Tibial artery (tissue), 4 donors: ENCODE measurements around the gene PRRG2.
A peak's percentile ranks its signal among the peaks of the same experiment; 100 is the strongest.

Source experiments
- DNase-seq, 2 donors: peaks; one replicate each; pipeline ENCODE4 v3.0.0-alpha.2; 2019
- H3K27ac ChIP-seq, 2 donors: fragments of 200-600 bp; sonication (generic) in 1 of 2; 1 replicate in 1 of 2; 2 replicates in 1 of 2; pipeline ENCODE4 v1.5.1; 2018 to 2019; ENCODE audit warnings: mild to moderate bottlenecking in 1 of 2
- H3K27me3 ChIP-seq, 2 donors: fragments of 200-600 bp; sonication (generic) in 1 of 2; one replicate each; pipeline versions ENCODE4 v1.5.1 to v1.6.0; 2016 to 2019
- H3K36me3 ChIP-seq, 3 donors: fragments of 200-600 bp; sonication (generic) in 2 of 3; one replicate each; pipeline ENCODE4 v1.5.1; 2016 to 2019; ENCODE audit warnings: mild to moderate bottlenecking in 2 of 3
- H3K4me1 ChIP-seq, 4 donors: fragments of 200-600 bp; sonication (generic) in 2 of 4; 1 replicate in 3 of 4; 2 replicates in 1 of 4; pipeline ENCODE4 v1.5.1; 2016 to 2019
- H3K4me3 ChIP-seq, 2 donors: fragments of 200-600 bp; sonication (generic) in 1 of 2; 1 replicate in 1 of 2; 2 replicates in 1 of 2; pipeline ENCODE4 v1.5.1; 2018 to 2019; ENCODE audit warnings: mild to moderate bottlenecking in 2 of 2
- H3K9me3 ChIP-seq, 3 donors: fragments of 200-600 bp; sonication (generic) in 1 of 3; one replicate each; pipeline ENCODE4 v1.5.1; 2016 to 2019
- CTCF ChIP-seq, 2 experiments: fragments of 200-600 bp in 1 of 2; fragments of 450-650 bp in 1 of 2; IDR thresholded peaks; one replicate each; pipeline ENCODE4 v1.5.1; 2017 to 2019; ENCODE audit warnings: antibody characterized with exemption in 2 of 2, mild to moderate bottlenecking in 1 of 2, moderate library complexity in 1 of 2
- intact Hi-C: fragments of 100-400 bp; cut with DNase I; formaldehyde crosslinking; loops from one replicate; pipeline ENCODE4 v1.15.0; 2023; ENCODE audit warnings: low total_unique reads

Gene PRRG2

GRCh38 chr19:49588365-49589122 lies 7.4 kb downstream of the PRRG2 start:
- Histone ChIP-seq H3K9me3 (no peaks in the 10 kb centered on the region), H3K36me3 (no peaks in the 10 kb centered on the region), H3K27ac (no peak overlapping the region), H3K4me1 (peaks cover 0 to 26% (median 11%) of the 10 kb centered on the region in 4 donors), H3K4me3 (no peak overlapping the region), H3K27me3 (no peaks in the 10 kb centered on the region)
- intact Hi-C loops: no loop called here
- no peak for TF ChIP-seq CTCF (IDR thresholded peaks at IDR 0.05)
- DNase-seq: no peak

GRCh38 chr19:49589502-49589905 lies 8.4 kb downstream of the PRRG2 start:
- Histone ChIP-seq H3K36me3 (peaks cover under 1 to 6% (median 4%) of the 10 kb centered on the region in 3 donors), H3K9me3 (no peaks in the 10 kb centered on the region), H3K27ac (peak overlapping the region; percentile 86 to 92), H3K4me3 (peak overlapping the region in 1 of 2 donors; percentile 87), H3K4me1 (peaks cover 0 to 34% (median 15%) of the 10 kb centered on the region in 4 donors), H3K27me3 (no peaks in the 10 kb centered on the region)
- TF ChIP-seq CTCF (IDR thresholded peaks at IDR 0.05): no peak
- no peak for DNase-seq
- intact Hi-C loops: no loop called here

GRCh38 chr19:49590071-49590970 lies 9.2 kb downstream of the PRRG2 start:
- H3K27ac ChIP-seq: peak overlapping the region; percentile 86 to 92
- H3K36me3 ChIP-seq: peaks cover 8 to 14% (median 12%) of the 10 kb centered on the region in 3 donors
- H3K27me3 ChIP-seq: no peaks in the 10 kb centered on the region
- intact Hi-C loops: loop anchor here (2.0 kb wide), 1 partner anchor 86 kb away; the partner anchor contains the start of gene PRMT1
- TF ChIP-seq CTCF (IDR thresholded peaks at IDR 0.05): no peak
- peak; percentile 94 to 96 for DNase-seq
- H3K4me1 ChIP-seq: peaks cover 0 to 34% (median 15%) of the 10 kb centered on the region in 4 donors
- no peaks in the 10 kb centered on the region for H3K9me3 ChIP-seq
- H3K4me3 ChIP-seq: peak overlapping the region; percentile 87 to 96

GRCh38 chr19:49590971-49591730 lies 10.0 kb downstream of the PRRG2 start, which contains the start of gene PRR12:
Gene PRR12, plus strand, starts transcription at chr19:49591182. Its CDS starts 473 bp downstream, at chr19:49591655.
- Histone ChIP-seq H3K4me1 (peaks cover 0 to 37% (median 15%) of the 10 kb centered on the region in 4 donors), H3K27ac (peak within 1 kb of the TSS; percentile 86 to 92), H3K9me3 (no peaks in the 10 kb centered on the region), H3K27me3 (no peaks in the 10 kb centered on the region), H3K36me3 (peaks cover 8 to 22% (median 20%) of the 10 kb centered on the region in 3 donors), H3K4me3 (peak within 1 kb of the TSS; percentile 87 to 96)
- TF ChIP-seq CTCF (IDR thresholded peaks at IDR 0.05): no peak
- peak; percentile 35 to 83 for DNase-seq
- intact Hi-C loops: loop anchor here (2.0 kb wide), 1 partner anchor 86 kb away; the partner anchor contains the start of gene PRMT1
